ENCODE results near the gene ABCC1.

DNA sequence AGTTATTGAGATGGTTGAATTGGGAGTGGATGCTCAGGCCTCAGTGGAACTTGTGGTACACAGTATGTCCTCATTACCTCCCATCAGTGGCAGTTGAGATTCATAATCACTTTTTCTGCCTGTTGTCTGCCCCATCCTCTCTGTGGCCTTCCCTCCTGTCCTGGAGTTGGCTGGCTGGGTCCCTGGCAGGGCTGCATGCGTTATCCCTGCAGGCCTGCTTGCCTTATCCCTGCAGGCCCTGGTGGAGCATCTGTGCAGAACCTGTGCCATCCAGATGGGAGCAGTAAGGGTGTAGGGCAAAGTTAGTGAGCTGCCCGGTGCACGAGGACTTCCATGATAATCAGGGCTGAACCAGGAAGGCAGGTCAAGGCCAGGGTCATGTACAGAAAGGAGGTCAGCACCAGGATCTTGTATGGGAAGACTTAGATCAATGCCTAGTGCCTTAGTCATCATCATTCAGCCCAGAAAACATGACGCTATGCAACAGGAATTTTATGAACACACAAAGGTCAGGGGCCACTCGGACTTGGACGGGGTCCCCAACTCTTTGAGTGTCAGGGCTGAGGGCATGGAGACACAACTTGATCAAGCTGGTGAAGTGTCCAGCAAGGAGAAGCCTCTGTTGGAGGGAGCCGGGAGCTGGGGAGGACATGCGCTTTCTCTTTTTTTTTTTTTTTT is 47.2 kb downstream of the ABCC1 start:
- TF ChIP-seq, protein P1, sequence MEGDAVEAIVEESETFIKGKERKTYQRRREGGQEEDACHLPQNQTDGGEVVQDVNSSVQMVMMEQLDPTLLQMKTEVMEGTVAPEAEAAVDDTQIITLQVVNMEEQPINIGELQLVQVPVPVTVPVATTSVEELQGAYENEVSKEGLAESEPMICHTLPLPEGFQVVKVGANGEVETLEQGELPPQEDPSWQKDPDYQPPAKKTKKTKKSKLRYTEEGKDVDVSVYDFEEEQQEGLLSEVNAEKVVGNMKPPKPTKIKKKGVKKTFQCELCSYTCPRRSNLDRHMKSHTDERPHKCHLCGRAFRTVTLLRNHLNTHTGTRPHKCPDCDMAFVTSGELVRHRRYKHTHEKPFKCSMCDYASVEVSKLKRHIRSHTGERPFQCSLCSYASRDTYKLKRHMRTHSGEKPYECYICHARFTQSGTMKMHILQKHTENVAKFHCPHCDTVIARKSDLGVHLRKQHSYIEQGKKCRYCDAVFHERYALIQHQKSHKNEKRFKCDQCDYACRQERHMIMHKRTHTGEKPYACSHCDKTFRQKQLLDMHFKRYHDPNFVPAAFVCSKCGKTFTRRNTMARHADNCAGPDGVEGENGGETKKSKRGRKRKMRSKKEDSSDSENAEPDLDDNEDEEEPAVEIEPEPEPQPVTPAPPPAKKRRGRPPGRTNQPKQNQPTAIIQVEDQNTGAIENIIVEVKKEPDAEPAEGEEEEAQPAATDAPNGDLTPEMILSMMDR (IDR thresholded peaks at IDR 0.05), result peak in 2 of 6 experiments; percentile 11 to 28
- TF ChIP-seq POLR2A (IDR thresholded peaks at IDR 0.05), result no peak

Measured in adrenal gland (tissue), 5 donors.